SK-N-SH treated with all-trans-retinoic acid at 6 μM for 48 hours (cell line): ENCODE measurements around the gene EVX2.

Experiments used
- ARNTL ChIP-seq: fragments of 450-650 bp; formaldehyde crosslinking; IDR thresholded peaks from 2 replicates; pipeline ENCODE4 v1.5.0; 2020; ENCODE audit warnings: low read depth, mild to moderate bottlenecking, moderate library complexity, borderline replicate concordance
- CSDC2 ChIP-seq: fragments of 250-450 bp; sonication (Bioruptor Pico); IDR thresholded peaks from 2 replicates; pipeline ENCODE4 v1.5.0; 2020; ENCODE audit warnings: mild to moderate bottlenecking, moderate library complexity
- OSR1 ChIP-seq: fragments of 250-450 bp; sonication (Bioruptor Pico); IDR thresholded peaks from 2 replicates; pipeline ENCODE4 v1.8.0; 2022; ENCODE audit warnings: moderate library complexity, mild to moderate bottlenecking, inconsistent platforms
- PPARA ChIP-seq: fragments of 250-450 bp; sonication (Bioruptor Pico); IDR thresholded peaks from 2 replicates; pipeline ENCODE4 v1.5.0; 2020; ENCODE audit warnings: mild to moderate bottlenecking, borderline replicate concordance
- RARB ChIP-seq: fragments of 250-450 bp; sonication (Bioruptor Pico); IDR thresholded peaks from 2 replicates; pipeline ENCODE4 v1.8.0; 2021; ENCODE audit warnings: mild to moderate bottlenecking, moderate library complexity
- SNAI2 ChIP-seq: fragments of 250-450 bp; sonication (Bioruptor Pico); IDR thresholded peaks from 2 replicates; pipeline ENCODE4 v1.5.0; 2020; ENCODE audit warnings: mild to moderate bottlenecking, moderate library complexity
- ZFP3 ChIP-seq: fragments of 250-450 bp; sonication (Bioruptor Pico); IDR thresholded peaks from 2 replicates; pipeline ENCODE4 v1.5.0; 2020; ENCODE audit warnings: mild to moderate bottlenecking, moderate library complexity
- TF ChIP-seq, protein P1 (sequence below): fragments of 250-450 bp; sonication (Bioruptor Pico); IDR thresholded peaks from 2 replicates; pipeline ENCODE4 v1.5.1; 2021; ENCODE audit warnings: mild to moderate bottlenecking, moderate library complexity

DNA sequence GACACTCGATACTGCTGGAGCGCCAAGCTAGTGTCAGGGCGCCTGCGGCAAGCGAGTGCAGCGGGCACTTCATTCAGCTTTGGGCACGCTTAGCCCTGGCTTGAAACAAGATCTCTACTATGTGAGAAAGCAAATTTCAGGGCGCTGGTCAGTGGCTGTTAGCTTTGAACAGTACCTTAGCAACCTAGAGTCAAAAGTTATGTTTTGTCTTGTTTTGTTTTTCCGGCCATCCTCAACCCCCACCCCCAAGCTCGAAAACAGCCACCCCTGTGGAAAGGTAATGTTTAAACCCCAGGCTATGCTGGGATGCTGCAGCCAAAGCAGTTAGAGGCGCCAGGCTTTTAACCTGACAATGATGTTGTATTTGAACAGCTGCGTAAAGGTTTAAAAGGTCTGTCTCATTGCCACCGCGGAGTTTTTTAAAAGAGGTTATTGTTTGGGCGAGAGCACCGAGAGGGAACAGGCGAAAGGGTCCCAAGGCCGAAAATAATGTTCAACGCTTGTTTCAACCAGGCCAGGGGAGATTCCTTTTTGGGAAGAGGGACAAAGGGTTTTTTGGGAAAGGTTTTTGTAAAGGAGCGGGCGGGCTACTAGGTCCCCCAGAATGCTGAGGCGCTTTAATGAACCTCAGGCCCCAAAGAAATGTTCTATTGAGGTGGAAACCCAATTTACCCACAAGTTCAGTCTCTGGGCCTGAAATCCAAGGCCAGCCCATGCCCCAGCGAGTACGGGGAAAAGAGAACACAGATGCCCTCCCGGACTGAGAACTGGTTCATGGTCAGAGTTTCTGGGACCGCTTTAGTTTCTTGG lies 30.6 kb upstream of the EVX2 start:
- TF ChIP-seq SNAI2 (CRISPR knock-in tag) (no peak), RARB (no peak), ARNTL (CRISPR knock-in tag) (no peak), CSDC2 (CRISPR knock-in tag) (no peak), ZFP3 (CRISPR knock-in tag) (no peak), PPARA (CRISPR knock-in tag) (no peak), OSR1 (CRISPR knock-in tag) (no peak)
- TF ChIP-seq, protein P1, sequence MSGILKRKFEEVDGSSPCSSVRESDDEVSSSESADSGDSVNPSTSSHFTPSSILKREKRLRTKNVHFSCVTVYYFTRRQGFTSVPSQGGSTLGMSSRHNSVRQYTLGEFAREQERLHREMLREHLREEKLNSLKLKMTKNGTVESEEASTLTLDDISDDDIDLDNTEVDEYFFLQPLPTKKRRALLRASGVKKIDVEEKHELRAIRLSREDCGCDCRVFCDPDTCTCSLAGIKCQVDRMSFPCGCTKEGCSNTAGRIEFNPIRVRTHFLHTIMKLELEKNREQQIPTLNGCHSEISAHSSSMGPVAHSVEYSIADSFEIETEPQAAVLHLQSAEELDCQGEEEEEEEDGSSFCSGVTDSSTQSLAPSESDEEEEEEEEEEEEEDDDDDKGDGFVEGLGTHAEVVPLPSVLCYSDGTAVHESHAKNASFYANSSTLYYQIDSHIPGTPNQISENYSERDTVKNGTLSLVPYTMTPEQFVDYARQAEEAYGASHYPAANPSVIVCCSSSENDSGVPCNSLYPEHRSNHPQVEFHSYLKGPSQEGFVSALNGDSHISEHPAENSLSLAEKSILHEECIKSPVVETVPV (CRISPR knock-in tag), result no peak
